CD14-positive monocyte (primary cell): ENCODE results near the gene OR51B4. TPM values are rescaled to one million over a fixed set of nuclear protein-coding genes. Genes with fewer than 3 reads are reported as not detected.

Source experiments
- DNase-seq, 3 donors: peaks; one replicate each; pipeline ENCODE4 v3.0.0-alpha.2; 2011 to 2022
- H2AFZ ChIP-seq: 2 replicates; pipeline ENCODE4 v1.6.0; 2012; ENCODE audit warnings: mild to moderate bottlenecking, low read depth, low read length, inconsistent platforms; ENCODE audit not compliant: insufficient read depth, poor library complexity, severe bottlenecking
- H3K27ac ChIP-seq, 2 donors: 1 replicate in 1 of 2; 2 replicates in 1 of 2; pipeline ENCODE4 v1.5.1; 2012 to 2013; ENCODE audit warnings: low read length in 2 of 2, control low read depth in 1 of 2, inconsistent platforms in 1 of 2, low read depth in 1 of 2, mild to moderate bottlenecking in 1 of 2
- H3K27me3 ChIP-seq, 2 donors: one replicate each; pipeline versions ENCODE4 v1.6.0 to v1.6.1; 2011 to 2013; ENCODE audit warnings: low read length in 2 of 2; ENCODE audit not compliant: control insufficient read depth in 2 of 2, insufficient read depth in 2 of 2
- H3K36me3 ChIP-seq, 2 donors: replicated peaks in 1 of 2; 1 replicate in 1 of 2; 2 replicates in 1 of 2; pipeline versions ENCODE4 v1.5.1 to v1.6.1; 2012 to 2013; ENCODE audit warnings: low read length in 2 of 2, control low read depth in 1 of 2, inconsistent platforms in 1 of 2, mild to moderate bottlenecking in 1 of 2; ENCODE audit not compliant: insufficient read depth in 2 of 2, control insufficient read depth in 1 of 2
- H3K4me1 ChIP-seq, 2 donors: 1 replicate in 1 of 2; 2 replicates in 1 of 2; pipeline versions ENCODE4 v1.5.1 to v1.6.1; 2012 to 2013; ENCODE audit warnings: low read length in 2 of 2, control low read depth in 1 of 2, inconsistent platforms in 1 of 2, mild to moderate bottlenecking in 1 of 2, moderate library complexity in 1 of 2; ENCODE audit not compliant: insufficient read depth in 2 of 2, control insufficient read depth in 1 of 2
- H3K4me2 ChIP-seq: replicated peaks from 2 replicates; pipeline ENCODE3; 2012; ENCODE audit warnings: low read length, moderate library complexity, mild to moderate bottlenecking; ENCODE audit not compliant: poor library complexity, severe bottlenecking; ENCODE audit errors: extremely low read depth
- H3K4me3 ChIP-seq, 3 experiments: fragments of 200-600 bp in 1 of 3; sonication (generic) in 1 of 3; replicated peaks in 1 of 3; 1 replicate in 2 of 3; 2 replicates in 1 of 3; pipeline ENCODE4 v1.5.1; 2011 to 2013; ENCODE audit warnings: low read length in 3 of 3, mild to moderate bottlenecking in 3 of 3, control low read depth in 2 of 3, low read depth in 2 of 3, inconsistent platforms in 1 of 3, moderate library complexity in 1 of 3
- H3K79me2 ChIP-seq: 2 replicates; pipeline ENCODE4 v1.6.0; 2012; ENCODE audit warnings: mild to moderate bottlenecking, control low read depth, inconsistent platforms, low read length, moderate library complexity; ENCODE audit not compliant: insufficient read depth
- H3K9ac ChIP-seq: 2 replicates; pipeline ENCODE4 v1.6.0; 2017; ENCODE audit warnings: low read length, mild to moderate bottlenecking; ENCODE audit not compliant: insufficient read depth, poor library complexity, severe bottlenecking
- H3K9me3 ChIP-seq, 2 donors: replicated peaks in 1 of 2; 1 replicate in 1 of 2; 2 replicates in 1 of 2; pipeline versions ENCODE4 v1.5.1 to v1.6.1; 2012 to 2013; ENCODE audit warnings: low read length in 2 of 2, control low read depth in 1 of 2; ENCODE audit not compliant: control insufficient read depth in 1 of 2, insufficient read depth in 1 of 2
- H4K20me1 ChIP-seq: 2 replicates; pipeline ENCODE4 v1.6.0; 2012; ENCODE audit warnings: mild to moderate bottlenecking, low read length, control low read depth, moderate library complexity; ENCODE audit not compliant: insufficient read depth
- H3K27ac Mint-ChIP-seq, 7 donors: one replicate each; pipeline ENCODE4 v1.8.0; 2020; ENCODE audit warnings: mild to moderate bottlenecking in 7 of 7, mixed read lengths in 7 of 7, moderate library complexity in 6 of 7, inconsistent platforms in 2 of 7
- H3K27me3 Mint-ChIP-seq, 3 donors: one replicate each; pipeline ENCODE4 v1.8.0; 2021 to 2022; ENCODE audit warnings: low read depth in 3 of 3, mild to moderate bottlenecking in 3 of 3, mixed read lengths in 3 of 3, moderate library complexity in 3 of 3, inconsistent platforms in 1 of 3
- H3K36me3 Mint-ChIP-seq, 2 donors: one replicate each; pipeline ENCODE4 v1.8.0; 2020; ENCODE audit warnings: mixed read lengths in 2 of 2, inconsistent platforms in 1 of 2, mild to moderate bottlenecking in 1 of 2
- H3K4me1 Mint-ChIP-seq: one replicate; pipeline ENCODE4 v1.8.0; 2020; ENCODE audit warnings: mild to moderate bottlenecking, mixed read lengths
- H3K4me3 Mint-ChIP-seq, 2 donors: one replicate each; pipeline ENCODE4 v1.8.0; 2020; ENCODE audit warnings: mild to moderate bottlenecking in 2 of 2, mixed read lengths in 2 of 2, moderate library complexity in 1 of 2
- H3K9me3 Mint-ChIP-seq, 7 donors: one replicate each; pipeline ENCODE4 v1.8.0; 2020 to 2022; ENCODE audit warnings: mixed read lengths in 7 of 7, mild to moderate bottlenecking in 6 of 7, moderate library complexity in 6 of 7, inconsistent platforms in 2 of 7
- WGBS: methylation state at CpG from one replicate; pipeline ENCODE4 v1.1.5; 2013; ENCODE audit warnings: missing lambda C conversion rate; ENCODE audit not compliant: insufficient coverage; 5-methylcytosine and 5-hydroxymethylcytosine counted together
- intact Hi-C, 2 donors: fragments of 100-400 bp; cut with micrococcal nuclease; formaldehyde crosslinking; loops; one replicate each; pipeline versions ENCODE4 v1.15.0 to v1.15.1; 2023
- polyA plus RNA-seq, 3 donors: library from polyadenylated mRNA; depleted of rRNA in 1 of 3; unstranded in 2 of 3; stranded (reverse) in 1 of 3; fragments of 300-500 nt in 2 of 3; fragments of >200 nt in 1 of 3; fragmentation: Illumina TruSeq in 2 of 3; gene quantifications; 1 replicate in 2 of 3; 2 replicates in 1 of 3; pipeline ENCODE4 v1.2.3, GENCODE V29; 2012 to 2021
- TF ChIP-seq, protein P1 (sequence below): fragments of 200-600 bp; IDR thresholded peaks from one replicate; pipeline ENCODE4 v1.8.0; 2022; ENCODE audit warnings: antibody characterized with exemption, mild to moderate bottlenecking

Gene OR51B4
- polyA plus RNA-seq, 3 donors: not detected

DNA sequence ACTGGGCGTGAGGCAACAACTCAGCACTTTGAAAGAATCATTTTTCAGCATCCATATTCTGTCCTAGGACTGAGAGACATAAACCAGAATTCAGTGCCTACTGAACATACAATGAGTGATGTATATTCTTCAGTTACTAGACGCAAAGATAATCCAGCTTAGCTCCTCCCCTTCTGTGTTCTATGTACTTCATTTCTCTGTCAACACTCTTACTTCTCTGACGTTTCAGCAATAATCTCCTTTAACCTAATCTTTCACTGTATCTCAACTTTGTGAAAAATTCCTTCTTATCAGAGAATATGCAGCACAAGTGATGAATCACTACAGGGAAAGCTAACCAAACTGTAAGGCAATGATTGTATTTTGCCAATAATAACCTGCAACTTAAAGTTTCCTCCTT, 44.1 kb upstream of the OR51B4 start:
- Mint-ChIP-seq H3K27ac (no peak overlapping the region), H3K4me1 (no peaks in the 10 kb centered on the region), H3K27me3 (peaks cover 0 to 3% (median 0%) of the 10 kb centered on the region in 3 donors), H3K4me3 (no peak overlapping the region), H3K36me3 (no peaks in the 10 kb centered on the region), H3K9me3 (peaks cover 0 to 5% (median 1%) of the 10 kb centered on the region in 7 donors)
- Histone ChIP-seq H2AFZ (no peak overlapping the region), H3K9ac (no peak overlapping the region), H3K79me2 (no peaks in the 10 kb centered on the region), H4K20me1 (no peaks in the 10 kb centered on the region), H3K27me3 (no peaks in the 10 kb centered on the region), H3K9me3 (no peaks in the 10 kb centered on the region), H3K4me1 (no peaks in the 10 kb centered on the region), H3K27ac (no peak overlapping the region), H3K4me2 (no peak overlapping the region), H3K4me3 (no peak overlapping the region), H3K36me3 (no peaks in the 10 kb centered on the region)
- intact Hi-C loops: loop anchor here in 1 of 2 donors (5.0 kb wide), 1 partner anchor 279 kb away; the partner anchor contains the start of gene OR52E1
- 80% methylated on average over 1 of the region's 3 CpGs for WGBS
- no peak for DNase-seq
- TF ChIP-seq, protein P1, sequence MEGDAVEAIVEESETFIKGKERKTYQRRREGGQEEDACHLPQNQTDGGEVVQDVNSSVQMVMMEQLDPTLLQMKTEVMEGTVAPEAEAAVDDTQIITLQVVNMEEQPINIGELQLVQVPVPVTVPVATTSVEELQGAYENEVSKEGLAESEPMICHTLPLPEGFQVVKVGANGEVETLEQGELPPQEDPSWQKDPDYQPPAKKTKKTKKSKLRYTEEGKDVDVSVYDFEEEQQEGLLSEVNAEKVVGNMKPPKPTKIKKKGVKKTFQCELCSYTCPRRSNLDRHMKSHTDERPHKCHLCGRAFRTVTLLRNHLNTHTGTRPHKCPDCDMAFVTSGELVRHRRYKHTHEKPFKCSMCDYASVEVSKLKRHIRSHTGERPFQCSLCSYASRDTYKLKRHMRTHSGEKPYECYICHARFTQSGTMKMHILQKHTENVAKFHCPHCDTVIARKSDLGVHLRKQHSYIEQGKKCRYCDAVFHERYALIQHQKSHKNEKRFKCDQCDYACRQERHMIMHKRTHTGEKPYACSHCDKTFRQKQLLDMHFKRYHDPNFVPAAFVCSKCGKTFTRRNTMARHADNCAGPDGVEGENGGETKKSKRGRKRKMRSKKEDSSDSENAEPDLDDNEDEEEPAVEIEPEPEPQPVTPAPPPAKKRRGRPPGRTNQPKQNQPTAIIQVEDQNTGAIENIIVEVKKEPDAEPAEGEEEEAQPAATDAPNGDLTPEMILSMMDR: no peak

DNA sequence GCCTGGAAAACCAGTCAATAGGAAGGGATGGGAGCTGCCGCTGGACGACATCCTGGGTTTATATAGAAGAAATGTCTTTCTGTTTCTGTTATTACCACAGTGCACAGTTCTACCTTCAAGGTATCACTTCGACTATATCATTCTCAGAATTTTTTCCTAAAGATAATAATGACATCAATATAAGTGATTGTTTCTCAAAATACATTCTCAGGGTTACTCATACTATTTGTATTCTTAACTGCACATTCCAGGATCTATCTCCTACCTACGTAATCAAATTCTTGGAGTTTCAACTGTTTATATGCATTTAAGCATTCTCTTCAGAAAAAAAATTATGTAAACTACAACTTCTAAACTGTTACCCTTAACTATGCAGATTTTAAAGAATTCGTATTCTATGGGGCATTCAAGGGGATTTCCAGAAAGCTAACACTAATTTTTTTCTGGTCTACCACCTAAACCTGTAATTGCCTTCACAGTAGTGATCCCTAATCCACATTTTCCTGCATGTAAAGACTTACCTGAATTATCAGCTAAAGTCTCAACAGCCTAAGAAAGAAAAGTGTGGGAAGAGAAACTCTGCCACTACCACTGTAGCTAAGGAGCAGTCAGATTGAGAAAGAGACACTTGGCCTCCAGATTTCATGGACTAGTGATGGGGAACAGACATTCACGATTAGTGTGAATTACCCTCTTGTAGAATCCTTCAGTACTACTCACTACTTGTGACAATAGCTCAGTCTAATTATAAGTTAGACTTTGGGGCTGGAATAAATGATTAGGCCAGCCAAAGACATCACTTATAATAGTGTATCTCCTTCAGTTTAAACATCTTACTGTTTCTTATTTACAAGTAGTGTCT, 42.0 kb upstream of the OR51B4 start, which contains the start of gene OR51B5:
Gene OR51B5, minus strand, starts transcription at position 51 of the 862 bp plus-strand sequence. Its CDS starts 0 bp downstream, at position 51.
- no peak within 1 kb of the TSS for H3K4me3 ChIP-seq
- H3K4me2 ChIP-seq: no peak within 1 kb of the TSS
- TF ChIP-seq, protein P1: no peak
- peaks cover 0 to 5% (median 1%) of the 10 kb centered on the region in 7 donors for H3K9me3 Mint-ChIP-seq
- H3K27ac ChIP-seq: no peak within 1 kb of the TSS
- H3K4me1 Mint-ChIP-seq: no peaks in the 10 kb centered on the region
- intact Hi-C loops: no loop called here
- H3K27me3 Mint-ChIP-seq: peaks cover 0 to 2% (median 0%) of the 10 kb centered on the region in 3 donors
- no peaks in the 10 kb centered on the region for H3K4me1 ChIP-seq
- no peaks in the 10 kb centered on the region for H3K9me3 ChIP-seq
- H3K4me3 Mint-ChIP-seq: no peak within 1 kb of the TSS
- no peaks in the 10 kb centered on the region for H3K27me3 ChIP-seq
- no peaks in the 10 kb centered on the region for H3K36me3 ChIP-seq
- 100% methylated on average over 2 of the region's 6 CpGs for WGBS
- no peaks in the 10 kb centered on the region for H4K20me1 ChIP-seq
- H2AFZ ChIP-seq: no peak within 1 kb of the TSS
- no peak within 1 kb of the TSS for H3K9ac ChIP-seq
- no peak for DNase-seq
- no peak within 1 kb of the TSS for H3K27ac Mint-ChIP-seq
- H3K36me3 Mint-ChIP-seq: no peaks in the 10 kb centered on the region
- no peaks in the 10 kb centered on the region for H3K79me2 ChIP-seq
